Stimulated activated CD8-positive, alpha-beta memory T cell treated with anti-CD3 and anti-CD28 coated beads, Interleukin-4, amount 100 ng/mL, for 1 hour (primary cell): Measurements from ENCODE around the gene ACVR1B.

Experiments used
- DNase-seq, 2 donors: peaks; one replicate each; pipeline ENCODE4 v3.0.0-alpha.2; 2020; ENCODE audit warnings: low read depth in 2 of 2, low spot score in 1 of 2

ACVR1B gene

GRCh38 chr12:51942501-51943000 is 8.9 kb upstream of the ACVR1B start:
- DNase-seq, result no peak

- DNase-seq, result no peak
Measured at GRCh38 chr12:51943346-51943745, 8.2 kb upstream of the ACVR1B start.

DNA sequence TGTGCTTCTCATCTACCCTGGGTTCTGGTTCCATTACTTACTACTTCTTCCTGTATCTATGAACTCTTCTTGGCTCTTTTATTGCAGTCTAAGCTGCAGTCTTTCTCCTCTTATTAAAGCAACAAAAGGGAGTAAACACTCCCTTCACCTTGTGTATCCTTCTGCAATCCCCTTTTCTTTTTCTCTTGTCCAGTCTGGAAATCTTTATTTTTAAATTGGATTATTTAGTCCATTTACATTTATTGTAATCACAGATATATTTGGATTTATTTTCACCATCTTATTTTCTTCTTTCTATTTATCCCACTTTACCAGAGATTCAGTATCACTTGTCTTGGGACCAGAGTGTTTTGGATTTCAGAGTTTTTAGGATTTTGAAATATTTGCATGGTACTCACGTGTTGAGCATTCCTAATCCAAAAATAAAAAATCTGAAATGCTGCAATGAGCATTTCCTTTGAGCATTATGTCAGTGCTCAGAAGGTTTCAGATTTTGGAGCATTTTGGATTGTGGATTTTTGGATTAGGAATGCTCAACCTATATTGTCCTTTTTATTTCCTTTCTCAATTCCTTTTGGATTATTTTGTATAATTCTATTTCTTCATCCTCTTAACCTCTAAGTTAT is 6.8 kb upstream of the ACVR1B start:
- no peak for DNase-seq

- no peak for DNase-seq
Measured at GRCh38 chr12:51947246-51947996, 4.1 kb upstream of the ACVR1B start.

GRCh38 chr12:51948066-51948465 is 3.4 kb upstream of the ACVR1B start:
- DNase-seq, result no peak

GRCh38 chr12:51949342-51950030 is 2.0 kb upstream of the ACVR1B start:
- DNase-seq, result no peak

- DNase-seq, result no peak
Measured at GRCh38 chr12:51950682-51951198, 759 bp upstream of the ACVR1B start.

- DNase-seq, result no peak
Measured at GRCh38 chr12:51951843-51952722, 584 bp downstream of the ACVR1B start.

GRCh38 chr12:51953089-51953488 is 1.6 kb downstream of the ACVR1B start:
- DNase-seq, result no peak

DNA sequence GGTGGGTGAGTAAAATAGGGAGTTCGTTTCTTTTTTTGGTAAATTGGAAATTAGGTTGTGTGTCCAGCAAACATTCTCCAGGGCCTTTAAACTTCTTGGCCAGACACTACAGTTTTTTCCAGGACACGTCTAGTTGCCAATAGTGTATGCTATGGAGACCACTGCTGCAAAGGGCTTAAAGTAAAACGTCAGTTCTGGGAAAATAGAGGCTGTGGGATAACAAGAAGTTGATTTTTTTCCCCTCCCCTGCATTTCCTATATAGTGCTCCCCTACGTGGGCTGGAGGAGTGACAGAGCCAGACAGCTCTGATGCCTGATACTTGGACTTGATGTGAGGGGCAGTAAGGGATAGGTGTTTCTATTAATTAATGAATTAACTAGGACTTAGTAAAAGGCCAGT is 2.4 kb downstream of the ACVR1B start:
- DNase-seq, result no peak

GRCh38 chr12:51954561-51955361 is 3.3 kb downstream of the ACVR1B start:
- DNase-seq, result no peak

- DNase-seq, result no peak
Measured at GRCh38 chr12:51955702-51956101, 4.2 kb downstream of the ACVR1B start.

- no peak for DNase-seq
Measured at GRCh38 chr12:51958542-51958941, 7.0 kb downstream of the ACVR1B start.

DNA sequence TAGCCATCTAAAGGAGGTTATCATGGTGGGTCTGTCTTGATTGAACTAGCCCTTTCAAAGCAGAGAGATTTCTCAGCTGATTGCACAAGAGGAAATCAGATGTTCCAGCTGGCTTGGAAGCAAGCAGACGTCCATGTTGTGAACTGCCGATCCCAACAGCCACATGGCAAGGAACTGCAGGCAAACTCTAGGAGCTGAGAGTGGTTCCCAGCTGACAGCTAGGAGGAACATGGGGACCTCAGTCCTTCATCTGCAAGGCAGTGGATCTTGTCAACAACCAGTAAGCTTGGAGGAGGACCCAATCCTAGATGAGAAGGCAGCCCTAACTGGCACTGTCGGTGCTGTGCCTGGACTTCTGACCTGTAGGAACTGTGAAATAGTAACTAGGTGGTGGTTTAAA is 7.7 kb downstream of the ACVR1B start:
- DNase-seq, result no peak

- DNase-seq, result no peak
Measured at GRCh38 chr12:51959921-51960320, 8.4 kb downstream of the ACVR1B start.

DNA sequence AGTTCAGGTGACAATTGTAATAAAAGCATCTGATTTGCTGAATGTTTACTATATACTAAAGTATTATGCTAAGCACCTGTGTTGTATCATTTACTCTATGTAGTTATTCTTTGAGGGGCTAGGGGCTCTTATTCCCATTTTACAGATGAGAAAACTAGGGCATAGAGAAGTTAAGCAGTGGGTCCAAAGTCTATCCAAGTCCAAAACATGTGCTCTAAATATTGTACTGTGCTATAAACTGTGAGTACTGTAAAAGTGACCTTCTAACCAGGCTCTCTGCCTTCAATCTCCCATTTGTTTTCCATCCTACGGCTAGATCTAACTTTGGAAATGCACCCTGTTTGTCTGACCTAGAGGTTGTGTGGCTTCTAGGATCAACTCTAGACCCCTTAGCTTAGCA is 9.0 kb downstream of the ACVR1B start:
- DNase-seq, result no peak

GRCh38 chr12:51960890-51961289 is 9.4 kb downstream of the ACVR1B start:
- DNase-seq, result no peak

- DNase-seq, result no peak
Measured at GRCh38 chr12:51961834-51962233, 10.3 kb downstream of the ACVR1B start.

DNA sequence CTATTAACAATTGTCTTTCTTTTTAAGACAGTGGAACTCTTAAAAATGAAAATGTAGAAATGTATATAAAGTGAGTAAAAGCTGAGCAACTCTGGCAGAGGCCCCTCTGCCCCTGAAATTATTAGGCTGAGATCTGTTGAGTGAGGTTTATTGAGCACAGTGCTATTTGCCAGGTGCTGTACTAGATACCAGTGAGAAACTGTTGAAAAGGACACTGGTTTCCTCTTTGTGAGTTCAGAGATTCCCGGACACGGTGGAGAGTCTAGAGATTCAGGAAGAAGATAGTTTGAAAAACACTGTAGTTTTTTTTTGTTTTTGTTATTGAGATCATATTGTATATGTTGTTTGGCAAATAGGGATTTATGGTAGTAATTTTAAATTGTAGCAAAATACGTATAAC is 11.2 kb downstream of the ACVR1B start:
- DNase-seq, result no peak

- DNase-seq, result no peak
Measured at GRCh38 chr12:51963477-51963876, 12.0 kb downstream of the ACVR1B start.
